GM19438 (cell line): ENCODE measurements around the gene PVALEF.
"Not testable (repeated sequence)": the region's sequence is repeated elsewhere in the genome, so short reads cannot be mapped to it uniquely, and the experiment has no call there.

Experiments
- ATAC-seq: cut with Tn5 transposase; IDR thresholded peaks from one replicate; pipeline ENCODE4 v1.9.1; 2021; ENCODE audit warnings: low read depth; ENCODE audit not compliant: unreplicated experiment

Gene PVALEF

GRCh38 chr17:81143200-81143527 lies 22.1 kb upstream of the PVALEF start:
- ATAC-seq: no peak

GRCh38 chr17:81143717-81144422 lies 21.4 kb upstream of the PVALEF start:
- no peak for ATAC-seq

GRCh38 chr17:81144423-81144781 lies 20.9 kb upstream of the PVALEF start:
- ATAC-seq: no peak

- not testable (repeated sequence) for ATAC-seq
Measured at GRCh38 chr17:81146208-81146607, 19.1 kb upstream of the PVALEF start.

- no peak for ATAC-seq
Measured at GRCh38 chr17:81147701-81148100, 17.6 kb upstream of the PVALEF start.

GRCh38 chr17:81148571-81148970 lies 16.7 kb upstream of the PVALEF start:
- ATAC-seq: no peak

GRCh38 chr17:81148986-81149533 lies 16.2 kb upstream of the PVALEF start:
- no peak for ATAC-seq

- ATAC-seq: no peak
Measured at GRCh38 chr17:81150377-81151077, 14.8 kb upstream of the PVALEF start.

GRCh38 chr17:81151278-81151677 lies 14.0 kb upstream of the PVALEF start:
- ATAC-seq: no peak

- ATAC-seq: no peak
Measured at GRCh38 chr17:81152288-81152828, 12.9 kb upstream of the PVALEF start.

- no peak for ATAC-seq
Measured at GRCh38 chr17:81153340-81153803, 11.9 kb upstream of the PVALEF start.

- not testable (repeated sequence) for ATAC-seq
Measured at GRCh38 chr17:81154016-81154415, 11.3 kb upstream of the PVALEF start.

GRCh38 chr17:81154961-81155360 lies 10.3 kb upstream of the PVALEF start:
- ATAC-seq: no peak

GRCh38 chr17:81156866-81157805 lies 8.2 kb upstream of the PVALEF start:
- ATAC-seq: no peak

GRCh38 chr17:81157848-81158687 lies 7.2 kb upstream of the PVALEF start:
- no peak for ATAC-seq

- ATAC-seq: no peak
Measured at GRCh38 chr17:81158688-81159590, 6.4 kb upstream of the PVALEF start.

- no peak for ATAC-seq
Measured at GRCh38 chr17:81159611-81160265, 5.6 kb upstream of the PVALEF start.

GRCh38 chr17:81160306-81160705 lies 5.0 kb upstream of the PVALEF start:
- no peak for ATAC-seq
